OCI-LY1 (cell line): Measurements from ENCODE around the gene CDV3.

ENCODE experiments used
- EZH2 ChIP-seq: fragments of 200-600 bp; sonication (generic), shearing (Covaris generic); IDR thresholded peaks from 2 replicates; pipeline ENCODE4 v1.8.0; 2017; ENCODE audit warnings: borderline replicate concordance, mixed run types, mild to moderate bottlenecking, antibody characterized with exemption, low read length, moderate library complexity, mixed read lengths
- TF ChIP-seq, protein P1 (sequence below): fragments of 200-600 bp; sonication (generic), shearing (Covaris generic); IDR thresholded peaks from 2 replicates; pipeline ENCODE4 v1.5.1; 2017; ENCODE audit warnings: mild to moderate bottlenecking, antibody characterized with exemption, low read length, moderate library complexity, mixed read lengths

DNA sequence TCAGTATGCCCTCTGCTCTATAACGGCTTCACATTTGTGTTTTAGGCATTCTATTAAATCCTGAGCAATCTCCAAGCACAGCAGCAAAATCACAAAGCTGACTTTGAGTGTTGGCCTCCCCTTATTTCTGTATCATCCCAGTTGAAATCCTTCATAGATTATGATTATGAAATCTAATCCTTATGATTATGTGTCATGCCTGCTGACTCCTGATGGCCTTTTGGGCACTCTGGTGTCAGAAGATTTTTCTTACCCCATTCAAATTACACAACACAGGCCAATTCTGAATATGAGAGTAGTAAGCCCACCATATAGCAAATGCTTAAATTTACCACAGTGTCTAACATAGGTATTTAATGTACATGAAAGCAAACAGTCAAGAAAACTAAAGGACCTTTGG is 34.3 kb downstream of the CDV3 start:
- TF ChIP-seq, protein P1, sequence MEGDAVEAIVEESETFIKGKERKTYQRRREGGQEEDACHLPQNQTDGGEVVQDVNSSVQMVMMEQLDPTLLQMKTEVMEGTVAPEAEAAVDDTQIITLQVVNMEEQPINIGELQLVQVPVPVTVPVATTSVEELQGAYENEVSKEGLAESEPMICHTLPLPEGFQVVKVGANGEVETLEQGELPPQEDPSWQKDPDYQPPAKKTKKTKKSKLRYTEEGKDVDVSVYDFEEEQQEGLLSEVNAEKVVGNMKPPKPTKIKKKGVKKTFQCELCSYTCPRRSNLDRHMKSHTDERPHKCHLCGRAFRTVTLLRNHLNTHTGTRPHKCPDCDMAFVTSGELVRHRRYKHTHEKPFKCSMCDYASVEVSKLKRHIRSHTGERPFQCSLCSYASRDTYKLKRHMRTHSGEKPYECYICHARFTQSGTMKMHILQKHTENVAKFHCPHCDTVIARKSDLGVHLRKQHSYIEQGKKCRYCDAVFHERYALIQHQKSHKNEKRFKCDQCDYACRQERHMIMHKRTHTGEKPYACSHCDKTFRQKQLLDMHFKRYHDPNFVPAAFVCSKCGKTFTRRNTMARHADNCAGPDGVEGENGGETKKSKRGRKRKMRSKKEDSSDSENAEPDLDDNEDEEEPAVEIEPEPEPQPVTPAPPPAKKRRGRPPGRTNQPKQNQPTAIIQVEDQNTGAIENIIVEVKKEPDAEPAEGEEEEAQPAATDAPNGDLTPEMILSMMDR: no peak
- no peak for TF ChIP-seq EZH2
